LNCAP (cell line): ENCODE measurements around the gene GNA12.

Experiments
- TF ChIP-seq, protein P1 (sequence below): fragments of 450-650 bp; IDR thresholded peaks from 2 replicates; pipeline ENCODE4 v1.5.1; 2017; ENCODE audit warnings: mild to moderate bottlenecking

The GNA12 gene

DNA sequence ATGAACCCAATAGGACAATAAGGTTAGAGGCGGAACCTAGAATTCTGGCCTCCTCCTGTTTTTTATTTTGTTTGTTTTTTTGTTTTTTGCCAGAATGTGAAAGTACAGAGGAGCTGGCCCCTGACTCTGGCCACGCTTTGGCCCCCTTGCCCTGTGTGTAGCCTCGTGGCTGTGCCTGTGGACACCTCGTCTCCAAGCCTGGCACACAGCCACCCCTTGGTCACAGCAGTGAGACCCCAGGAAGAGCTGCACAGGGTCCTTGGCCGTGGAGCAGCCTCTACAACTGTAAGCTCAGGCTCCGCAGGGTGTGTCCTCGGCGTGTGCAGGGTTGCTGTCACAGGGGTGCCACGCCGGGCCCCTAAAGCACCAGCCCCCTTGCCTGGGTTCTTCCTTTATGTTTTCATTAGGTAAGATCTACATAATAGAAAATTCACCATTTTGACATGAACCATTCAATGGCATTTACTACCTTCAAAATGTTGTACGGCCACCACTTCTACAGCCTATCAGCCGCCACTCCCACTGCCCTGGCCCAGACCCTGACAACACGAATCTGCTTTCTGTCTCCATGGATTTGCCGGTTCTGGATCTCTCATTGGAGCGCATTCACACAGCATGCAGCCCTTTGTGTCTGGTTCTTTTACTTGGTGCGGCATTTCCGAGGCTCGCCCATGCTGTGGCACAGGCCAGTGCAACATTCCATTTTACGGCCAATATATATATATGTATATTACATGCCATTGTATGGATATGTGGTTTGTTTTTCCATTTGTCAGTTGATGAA, 105.2 kb downstream of the GNA12 start:
- TF ChIP-seq, protein P1, sequence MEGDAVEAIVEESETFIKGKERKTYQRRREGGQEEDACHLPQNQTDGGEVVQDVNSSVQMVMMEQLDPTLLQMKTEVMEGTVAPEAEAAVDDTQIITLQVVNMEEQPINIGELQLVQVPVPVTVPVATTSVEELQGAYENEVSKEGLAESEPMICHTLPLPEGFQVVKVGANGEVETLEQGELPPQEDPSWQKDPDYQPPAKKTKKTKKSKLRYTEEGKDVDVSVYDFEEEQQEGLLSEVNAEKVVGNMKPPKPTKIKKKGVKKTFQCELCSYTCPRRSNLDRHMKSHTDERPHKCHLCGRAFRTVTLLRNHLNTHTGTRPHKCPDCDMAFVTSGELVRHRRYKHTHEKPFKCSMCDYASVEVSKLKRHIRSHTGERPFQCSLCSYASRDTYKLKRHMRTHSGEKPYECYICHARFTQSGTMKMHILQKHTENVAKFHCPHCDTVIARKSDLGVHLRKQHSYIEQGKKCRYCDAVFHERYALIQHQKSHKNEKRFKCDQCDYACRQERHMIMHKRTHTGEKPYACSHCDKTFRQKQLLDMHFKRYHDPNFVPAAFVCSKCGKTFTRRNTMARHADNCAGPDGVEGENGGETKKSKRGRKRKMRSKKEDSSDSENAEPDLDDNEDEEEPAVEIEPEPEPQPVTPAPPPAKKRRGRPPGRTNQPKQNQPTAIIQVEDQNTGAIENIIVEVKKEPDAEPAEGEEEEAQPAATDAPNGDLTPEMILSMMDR: no peak

DNA sequence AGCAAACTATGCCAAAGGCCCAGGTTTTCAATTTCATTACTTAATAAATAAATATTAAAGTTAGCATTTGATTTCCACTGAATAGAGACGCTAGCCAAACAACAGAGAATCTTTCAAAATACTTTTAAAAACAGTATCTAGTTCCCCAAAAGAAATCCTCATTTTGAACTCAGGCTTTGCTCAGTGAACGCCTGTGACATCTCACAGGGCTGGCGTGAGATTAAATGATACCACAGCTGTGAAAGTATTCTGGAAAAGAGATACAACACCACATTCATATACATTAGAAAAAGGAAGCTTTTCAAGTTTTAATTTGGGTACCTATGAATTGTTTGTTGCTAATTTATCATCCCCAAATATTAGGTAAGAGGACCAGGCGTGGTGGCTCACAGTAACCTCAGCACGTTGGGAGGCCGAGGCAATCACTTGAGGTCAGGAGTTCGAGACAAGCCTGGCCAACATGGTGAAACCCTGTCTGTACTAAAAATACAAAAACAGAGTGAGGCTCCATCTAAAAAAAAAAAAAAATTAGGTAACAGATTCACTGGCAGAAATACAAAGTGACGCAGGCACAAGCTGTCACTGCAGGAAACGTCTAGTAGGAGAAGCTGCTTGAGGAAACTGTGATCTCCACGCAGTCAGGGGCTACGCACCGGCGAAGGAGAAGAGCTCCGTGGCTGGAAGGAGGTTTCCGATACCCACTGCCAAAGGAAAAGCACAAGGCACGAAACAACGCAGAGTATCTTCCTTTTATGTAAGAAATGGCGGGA, 106.2 kb downstream of the GNA12 start:
- TF ChIP-seq, protein P1: no peak

DNA sequence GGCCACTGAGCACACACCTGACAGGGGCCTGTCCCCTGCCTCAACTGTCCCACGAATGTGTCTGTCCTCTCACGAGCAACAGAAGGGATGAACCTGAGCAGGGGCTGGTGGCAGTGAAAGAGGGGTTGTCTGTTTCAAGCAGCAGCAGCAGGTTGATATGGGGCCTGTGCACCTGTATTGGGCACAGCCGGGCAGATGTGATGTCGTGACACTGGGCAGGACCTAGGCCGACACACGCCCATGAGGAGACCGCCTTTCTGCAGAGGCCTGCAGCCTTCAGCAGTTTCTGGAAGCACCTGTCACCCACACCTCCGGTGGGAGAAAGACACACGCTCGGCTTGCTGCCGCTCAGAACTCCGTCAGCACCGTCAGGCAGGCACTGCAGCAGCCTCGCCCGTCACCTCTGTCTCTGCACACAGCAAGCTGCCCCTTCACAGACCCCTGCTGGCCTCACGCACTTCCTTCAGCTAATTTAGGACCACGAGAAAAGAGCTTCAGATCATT, 107.6 kb downstream of the GNA12 start:
- TF ChIP-seq, protein P1: no peak

DNA sequence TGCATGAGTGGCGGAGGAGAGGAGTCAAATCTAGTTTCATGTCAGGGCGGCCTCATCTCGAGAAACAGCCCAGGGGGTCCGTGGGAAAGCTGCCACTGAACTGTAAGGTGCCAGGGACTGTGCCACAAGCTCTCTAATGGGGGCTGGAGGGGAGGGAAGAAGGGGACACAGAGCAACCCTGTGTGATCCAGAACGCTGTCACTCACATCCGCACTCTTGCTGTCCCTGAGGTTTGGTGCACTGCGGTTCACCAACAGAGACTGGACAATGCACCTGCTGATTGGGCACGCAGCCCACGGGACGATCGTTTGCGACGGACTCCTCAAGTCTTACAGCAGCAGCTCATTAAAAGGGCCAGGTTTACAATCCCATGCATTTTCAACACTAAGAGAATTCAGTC, 108.4 kb downstream of the GNA12 start:
- TF ChIP-seq, protein P1: no peak

DNA sequence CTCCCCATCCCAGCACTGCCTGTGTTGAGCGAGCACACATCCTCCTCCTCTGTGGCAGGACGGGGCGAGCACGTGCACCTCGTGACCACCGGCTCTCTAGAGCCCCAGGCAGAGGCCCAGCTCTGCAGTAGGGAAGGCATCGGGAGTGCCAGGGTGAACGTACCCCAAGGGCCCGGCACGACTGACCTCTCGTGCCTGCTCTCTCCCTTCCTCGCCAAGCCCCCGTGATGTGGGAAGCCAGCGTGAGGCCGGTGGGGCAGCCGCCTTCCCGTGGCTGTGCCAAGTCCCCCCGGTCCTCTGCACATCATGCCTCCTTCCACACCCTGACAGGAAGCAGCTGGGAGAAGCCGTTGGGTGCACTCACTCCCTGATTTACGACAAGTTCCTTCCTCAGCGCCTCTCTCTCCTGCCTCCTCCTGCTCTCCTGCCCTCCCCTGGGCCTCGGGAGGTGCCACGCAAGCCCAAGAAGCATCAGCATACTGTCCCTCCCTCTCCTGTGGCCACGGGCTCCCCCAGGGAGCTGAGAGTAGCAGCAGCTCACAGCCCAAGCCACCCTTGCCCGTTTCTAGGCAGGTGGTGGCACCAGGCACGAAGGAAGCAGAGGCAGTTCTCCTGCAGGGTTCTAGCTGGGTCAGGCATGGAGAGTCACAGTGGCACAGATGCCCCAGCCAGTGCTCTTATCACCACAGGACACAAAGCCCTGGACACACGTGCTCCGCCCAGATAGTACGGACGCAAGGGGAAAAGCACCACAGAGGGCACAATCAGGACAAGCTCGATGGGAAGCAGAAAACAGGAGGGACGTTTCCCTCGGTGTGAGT, 109.1 kb downstream of the GNA12 start:
- TF ChIP-seq, protein P1: no peak

DNA sequence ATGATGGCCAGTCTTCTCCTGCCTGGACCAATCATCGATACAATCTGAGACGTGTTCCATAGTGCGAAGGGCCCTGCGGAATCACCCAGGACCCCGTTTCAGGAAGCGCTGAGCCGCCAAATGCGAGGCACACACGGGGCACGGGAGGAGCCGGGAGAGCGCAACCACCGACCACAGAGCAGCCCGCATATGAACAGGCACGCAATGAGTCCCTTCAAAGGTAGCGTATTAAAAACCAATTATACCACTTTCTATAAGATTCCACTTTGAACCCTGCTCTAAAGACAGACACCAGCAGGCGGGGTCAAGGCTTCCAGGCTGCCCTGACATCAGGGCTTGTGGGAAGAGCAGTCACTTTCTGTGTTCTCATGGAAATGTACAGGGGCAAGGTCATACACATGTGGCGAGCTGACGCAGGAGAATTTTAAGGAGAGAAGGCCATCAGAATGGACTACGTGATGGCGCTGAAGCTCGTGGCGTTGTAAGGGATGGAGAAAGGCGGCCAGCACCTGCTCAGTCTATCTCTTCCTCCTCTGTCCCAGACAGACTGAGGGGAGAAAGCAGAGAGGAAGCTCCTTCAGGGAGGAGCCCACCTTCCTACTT, 109.9 kb downstream of the GNA12 start:
- TF ChIP-seq, protein P1: no peak
